Mucosa of stomach (tissue), 1 donor: ENCODE measurements around the gene LSM5.
"Not testable (repeated sequence)": the region's sequence is repeated elsewhere in the genome, so short reads cannot be mapped to it uniquely, and the experiment has no call there.

Experiments
- H3K27me3 ChIP-seq: one replicate; pipeline ENCODE4 v1.7.0; 2013; ENCODE audit warnings: mild to moderate bottlenecking, low read length; ENCODE audit not compliant: control insufficient read depth, insufficient read depth
- H3K36me3 ChIP-seq: one replicate; pipeline ENCODE4 v1.7.0; 2013; ENCODE audit warnings: low read length; ENCODE audit not compliant: control insufficient read depth, insufficient read depth
- H3K4me1 ChIP-seq: one replicate; pipeline ENCODE4 v1.7.0; 2013; ENCODE audit warnings: mild to moderate bottlenecking, low read length; ENCODE audit not compliant: control insufficient read depth, insufficient read depth
- H3K4me3 ChIP-seq: one replicate; pipeline ENCODE4 v1.7.0; 2013; ENCODE audit warnings: low read length
- H3K9ac ChIP-seq: one replicate; pipeline ENCODE4 v1.7.0; 2013; ENCODE audit warnings: mild to moderate bottlenecking, low read length, moderate library complexity
- H3K9me3 ChIP-seq: one replicate; pipeline ENCODE4 v1.7.0; 2013; ENCODE audit warnings: mild to moderate bottlenecking, low read length, moderate library complexity; ENCODE audit not compliant: control insufficient read depth
- donor health status: Pancreatic carcinoma.

LSM5 gene

DNA sequence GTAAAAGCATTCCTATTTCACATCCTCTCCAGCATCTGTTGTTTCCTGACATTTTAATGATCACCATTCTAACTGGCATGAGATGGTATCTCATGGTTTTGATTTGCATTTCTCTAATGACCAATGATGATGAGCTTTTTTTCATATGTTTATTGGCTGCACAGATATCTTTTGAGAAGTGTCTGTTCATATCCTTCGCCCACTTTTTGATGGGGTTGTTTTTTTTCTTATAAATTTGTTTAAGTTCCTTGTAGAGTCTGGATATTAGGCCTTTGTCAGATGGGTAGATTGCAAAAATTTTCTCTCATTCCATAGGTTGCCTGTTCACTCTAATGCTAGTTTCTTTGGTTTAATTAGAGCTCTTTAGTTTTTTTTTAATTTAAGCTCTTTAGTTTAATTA, 10.0 kb upstream of the LSM5 start:
- H3K4me1 ChIP-seq, H3K4me3 ChIP-seq, H3K9ac ChIP-seq: not testable (repeated sequence)

DNA sequence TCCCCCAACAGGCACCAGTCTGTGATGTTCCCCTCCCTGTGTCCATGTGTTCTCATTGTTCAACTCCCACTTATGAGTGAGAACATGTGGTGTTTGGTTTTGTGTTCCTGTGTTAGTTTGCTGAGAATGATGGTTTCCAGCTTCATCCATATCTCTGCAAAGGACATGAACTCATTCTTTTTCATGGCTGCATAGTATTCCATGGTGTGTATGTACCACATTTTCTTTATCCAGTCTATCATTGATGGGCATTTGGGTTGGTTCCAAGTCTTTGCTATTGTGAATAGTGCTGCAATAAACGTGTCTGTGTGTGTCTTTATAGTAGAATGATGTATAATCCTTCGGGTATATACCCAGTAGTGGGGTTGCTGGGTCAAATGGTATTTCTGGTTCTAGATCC, 9.6 kb upstream of the LSM5 start:
- H3K27me3 ChIP-seq, H3K4me3 ChIP-seq, H3K36me3 ChIP-seq, H3K4me1 ChIP-seq, H3K9me3 ChIP-seq, H3K9ac ChIP-seq: not testable (repeated sequence)

More for the DNA sequence above, 10.0 kb upstream of the LSM5 start:
- H3K27me3 ChIP-seq, H3K9me3 ChIP-seq, H3K36me3 ChIP-seq: not testable (repeated sequence)

DNA sequence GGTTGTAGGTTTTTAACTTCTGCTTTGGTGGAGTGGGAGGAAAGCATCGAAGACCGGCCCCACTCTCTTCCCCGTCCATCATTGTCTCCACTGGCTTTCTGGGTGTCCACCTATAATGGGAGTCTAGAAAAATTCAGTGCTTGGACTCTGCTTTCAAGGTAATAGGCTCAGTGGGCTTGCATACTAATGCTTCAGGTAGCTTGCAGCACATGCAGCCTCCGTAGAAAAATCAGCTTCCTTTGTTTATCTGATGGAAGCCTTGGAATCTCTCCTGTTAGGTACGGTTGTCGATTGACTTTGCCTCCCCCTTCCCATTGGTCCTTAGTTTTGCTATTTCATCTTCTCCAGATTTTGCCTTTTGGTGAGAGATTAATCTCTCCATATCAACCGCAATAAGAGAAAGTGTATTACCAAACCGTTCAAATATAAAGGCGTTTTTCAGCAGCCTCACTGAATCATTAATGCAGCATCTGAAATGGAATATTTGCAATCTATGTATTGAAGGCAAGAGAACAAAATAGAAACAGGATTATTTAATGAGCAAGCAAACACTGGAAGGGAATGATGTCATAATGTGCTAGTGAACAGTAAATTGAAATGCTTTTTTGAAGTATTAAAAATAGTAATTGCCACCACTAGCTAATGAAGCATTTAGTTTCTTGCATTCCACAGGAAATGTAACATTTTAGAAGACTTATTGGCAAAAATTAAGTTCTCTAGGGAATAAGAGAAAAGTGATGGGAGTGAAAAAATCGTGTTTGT, 6.1 kb upstream of the LSM5 start:
- peak overlapping the region; percentile 98 for H3K9ac ChIP-seq
- H3K27me3 ChIP-seq: no peaks in the 10 kb centered on the region
- H3K9me3 ChIP-seq: no peaks in the 10 kb centered on the region
- H3K4me1 ChIP-seq: peaks cover 6% of the 10 kb centered on the region
- no peaks in the 10 kb centered on the region for H3K36me3 ChIP-seq
- H3K4me3 ChIP-seq: peak overlapping the region; percentile 90

DNA sequence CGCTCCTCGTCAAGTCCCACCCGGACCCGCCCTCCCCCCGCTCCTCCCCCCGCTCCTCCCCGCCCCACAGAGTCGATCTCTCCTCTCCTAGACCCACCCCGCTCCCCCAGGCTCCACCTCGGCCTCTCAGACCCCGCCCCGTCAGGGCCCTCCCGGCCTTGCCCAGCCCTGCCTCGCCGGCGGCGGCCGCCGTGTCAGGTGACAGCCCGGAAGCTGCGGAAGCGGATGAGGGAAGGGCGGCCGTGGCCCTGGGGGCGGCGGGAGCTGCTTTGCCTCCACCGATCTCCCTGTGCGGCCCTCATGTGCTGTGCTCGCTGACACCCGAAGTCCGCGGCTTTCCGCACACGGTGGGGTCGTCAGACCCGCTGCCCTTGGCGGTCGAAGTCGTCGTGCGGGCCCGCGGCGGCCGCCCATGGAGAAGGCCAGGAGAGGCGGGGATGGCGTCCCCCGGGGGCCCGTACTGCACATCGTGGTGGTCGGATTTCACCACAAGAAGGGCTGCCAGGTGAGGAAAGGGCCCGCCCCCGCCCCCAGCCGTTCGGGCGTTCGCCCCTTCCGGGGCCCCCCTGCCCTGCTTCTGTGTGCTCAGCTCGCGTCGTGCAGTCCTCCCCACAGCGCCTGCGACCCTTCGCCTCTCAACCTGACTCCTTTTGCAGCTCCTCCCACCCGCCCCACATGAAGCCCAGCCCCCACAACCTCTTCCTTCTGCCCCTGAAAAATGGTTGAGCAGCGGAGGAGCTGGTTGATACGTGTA, 5.3 kb upstream of the LSM5 start, which contains the start of gene AVL9:
Gene AVL9 (plus strand): TSS at position 192 of the 754 bp plus-strand sequence. CDS start 221 bp downstream, at position 413.
- H3K36me3 ChIP-seq: no peaks in the 10 kb centered on the region
- peak within 1 kb of the TSS; percentile 98 for H3K9ac ChIP-seq
- H3K4me1 ChIP-seq: peaks cover 6% of the 10 kb centered on the region
- no peaks in the 10 kb centered on the region for H3K27me3 ChIP-seq
- H3K4me3 ChIP-seq: peak within 1 kb of the TSS; percentile 90
- no peaks in the 10 kb centered on the region for H3K9me3 ChIP-seq

DNA sequence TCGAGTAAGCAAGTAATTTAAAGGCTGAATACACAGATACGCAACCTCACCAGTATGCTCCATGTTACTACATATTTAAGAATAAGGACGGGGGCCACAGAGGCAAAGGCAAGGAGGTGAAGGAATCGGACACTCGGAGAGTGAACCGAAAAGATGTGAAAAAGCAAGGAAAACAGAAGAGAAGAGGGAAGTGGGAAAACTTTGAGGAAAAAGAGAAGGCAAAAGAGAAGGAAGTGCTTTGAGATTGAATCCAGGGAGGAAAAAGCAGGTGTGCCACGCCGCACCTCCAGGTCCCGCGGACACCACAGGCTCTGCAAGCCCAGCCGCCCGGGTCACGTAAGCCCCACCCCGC, 4.7 kb upstream of the LSM5 start:
- Histone ChIP-seq H3K4me1 (peaks cover 6% of the 10 kb centered on the region), H3K36me3 (no peaks in the 10 kb centered on the region), H3K27me3 (no peaks in the 10 kb centered on the region), H3K4me3 (peak overlapping the region; percentile 82), H3K9ac (peak overlapping the region; percentile 95), H3K9me3 (no peaks in the 10 kb centered on the region)

DNA sequence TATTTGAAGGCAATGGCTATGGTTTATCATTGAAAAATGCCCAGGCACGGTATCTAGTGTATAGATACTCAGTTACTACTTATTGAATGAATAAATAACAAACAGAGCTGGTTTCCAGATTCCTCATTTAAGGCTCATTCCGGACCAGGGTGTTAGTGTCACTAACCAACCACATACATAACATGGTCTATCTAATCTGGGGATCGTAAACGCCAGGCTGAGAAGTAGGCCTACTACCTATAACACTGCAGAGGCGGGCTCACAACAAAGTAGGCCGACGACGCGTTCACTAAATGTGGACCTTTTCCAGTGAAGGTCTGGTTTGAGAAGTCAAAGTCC, 423 bp downstream of the LSM5 start:
- Histone ChIP-seq H3K9ac (peak overlapping the region; percentile 78), H3K27me3 (no peaks in the 10 kb centered on the region), H3K4me1 (no peaks in the 10 kb centered on the region), H3K4me3 (peak overlapping the region; percentile 97), H3K9me3 (no peaks in the 10 kb centered on the region), H3K36me3 (no peaks in the 10 kb centered on the region)

DNA sequence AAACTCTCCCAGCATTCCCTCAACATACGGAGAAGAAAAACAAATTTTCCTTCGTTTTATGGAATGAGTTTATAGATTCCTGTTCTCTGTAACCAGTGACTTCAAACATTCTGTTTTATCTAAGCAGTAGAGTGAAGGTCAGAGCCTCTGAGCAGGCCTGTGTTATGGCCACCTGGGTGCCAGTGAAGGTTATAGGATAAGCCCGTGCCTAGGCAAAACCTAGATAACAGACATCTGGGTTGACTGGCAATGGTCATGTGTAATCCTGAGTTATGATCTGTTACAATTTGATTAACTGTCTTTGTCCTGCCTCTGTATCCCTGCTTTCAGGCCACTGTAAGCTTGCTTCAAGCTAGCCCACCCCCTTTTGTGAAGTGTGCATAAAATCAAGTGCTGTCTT, 8.3 kb downstream of the LSM5 start:
- Histone ChIP-seq H3K9ac (no peak overlapping the region), H3K27me3 (no peaks in the 10 kb centered on the region), H3K4me3 (no peak overlapping the region), H3K36me3 (no peaks in the 10 kb centered on the region), H3K9me3 (no peaks in the 10 kb centered on the region), H3K4me1 (no peaks in the 10 kb centered on the region)

DNA sequence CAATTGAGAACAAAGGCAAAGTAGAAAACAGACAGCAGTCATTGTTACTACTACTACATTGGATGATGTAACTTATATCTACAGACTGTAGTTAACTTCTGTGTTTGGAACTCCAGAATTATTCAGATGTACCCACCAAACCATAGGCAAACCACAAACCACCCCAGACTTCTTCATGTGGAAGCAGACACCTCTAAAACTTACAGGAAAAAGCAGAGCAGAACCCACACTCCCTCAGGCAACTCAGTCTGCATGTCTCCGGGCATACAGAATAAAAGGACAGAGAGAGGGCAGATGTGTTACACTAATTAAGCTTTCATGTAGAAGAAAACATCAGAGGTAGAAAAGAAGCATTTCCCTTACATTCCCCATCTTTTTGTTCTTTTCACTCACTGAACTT, 9.0 kb downstream of the LSM5 start:
- Histone ChIP-seq H3K4me1 (no peaks in the 10 kb centered on the region), H3K9ac (no peak overlapping the region), H3K36me3 (no peaks in the 10 kb centered on the region), H3K27me3 (no peaks in the 10 kb centered on the region), H3K4me3 (no peak overlapping the region), H3K9me3 (no peaks in the 10 kb centered on the region)

DNA sequence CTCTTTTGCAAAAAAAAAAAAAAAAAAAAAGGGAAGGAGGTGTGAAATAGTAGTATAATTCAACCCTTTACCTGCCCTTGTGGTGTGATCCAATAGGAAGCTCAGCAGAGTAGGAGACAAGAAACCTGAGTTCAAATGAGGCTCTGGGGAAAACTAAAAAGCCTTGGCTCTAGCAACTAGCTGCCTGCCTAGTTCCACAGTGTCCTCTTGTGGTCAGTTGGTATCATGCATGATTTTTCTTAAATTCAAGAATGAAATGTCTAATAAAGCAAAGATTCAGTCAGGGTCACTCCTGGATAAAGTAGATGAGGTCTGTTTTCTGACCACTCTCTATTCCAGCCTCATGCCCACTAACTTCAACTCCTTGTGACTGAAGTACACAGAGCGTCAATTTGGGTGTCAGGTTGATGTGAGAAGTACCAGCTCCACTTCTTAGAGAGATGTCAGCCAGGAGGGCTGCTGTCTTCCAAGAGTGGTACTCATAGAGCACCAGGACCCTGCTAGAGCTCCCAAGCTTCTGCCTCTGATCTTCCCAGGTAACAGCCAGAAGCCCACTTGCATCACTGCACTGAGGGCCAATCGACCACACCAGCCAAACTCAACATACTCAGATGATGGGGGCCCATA, 10.5 kb downstream of the LSM5 start:
- no peaks in the 10 kb centered on the region for H3K4me1 ChIP-seq
- no peak overlapping the region for H3K9ac ChIP-seq
- H3K9me3 ChIP-seq: no peaks in the 10 kb centered on the region
- H3K4me3 ChIP-seq: no peak overlapping the region
- no peaks in the 10 kb centered on the region for H3K36me3 ChIP-seq
- no peaks in the 10 kb centered on the region for H3K27me3 ChIP-seq

DNA sequence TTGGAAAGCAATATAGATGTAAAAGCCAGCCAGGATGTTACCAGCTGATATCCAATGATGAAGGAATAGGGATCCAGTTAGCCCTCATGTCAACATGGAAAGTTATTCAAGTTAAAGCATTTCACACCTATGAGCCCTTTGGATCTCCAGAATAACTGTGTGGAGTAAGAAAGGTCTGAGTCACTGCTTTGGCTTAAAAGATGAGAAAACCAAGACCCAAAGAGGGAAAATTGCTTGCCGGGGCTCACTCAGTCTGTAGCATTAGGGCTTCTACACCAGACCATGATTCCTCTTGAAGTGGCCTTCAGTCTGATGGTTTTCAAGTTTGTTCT, 12.6 kb downstream of the LSM5 start:
- no peaks in the 10 kb centered on the region for H3K9me3 ChIP-seq
- H3K4me3 ChIP-seq: no peak overlapping the region
- no peaks in the 10 kb centered on the region for H3K4me1 ChIP-seq
- no peaks in the 10 kb centered on the region for H3K36me3 ChIP-seq
- no peak overlapping the region for H3K9ac ChIP-seq
- H3K27me3 ChIP-seq: no peaks in the 10 kb centered on the region

DNA sequence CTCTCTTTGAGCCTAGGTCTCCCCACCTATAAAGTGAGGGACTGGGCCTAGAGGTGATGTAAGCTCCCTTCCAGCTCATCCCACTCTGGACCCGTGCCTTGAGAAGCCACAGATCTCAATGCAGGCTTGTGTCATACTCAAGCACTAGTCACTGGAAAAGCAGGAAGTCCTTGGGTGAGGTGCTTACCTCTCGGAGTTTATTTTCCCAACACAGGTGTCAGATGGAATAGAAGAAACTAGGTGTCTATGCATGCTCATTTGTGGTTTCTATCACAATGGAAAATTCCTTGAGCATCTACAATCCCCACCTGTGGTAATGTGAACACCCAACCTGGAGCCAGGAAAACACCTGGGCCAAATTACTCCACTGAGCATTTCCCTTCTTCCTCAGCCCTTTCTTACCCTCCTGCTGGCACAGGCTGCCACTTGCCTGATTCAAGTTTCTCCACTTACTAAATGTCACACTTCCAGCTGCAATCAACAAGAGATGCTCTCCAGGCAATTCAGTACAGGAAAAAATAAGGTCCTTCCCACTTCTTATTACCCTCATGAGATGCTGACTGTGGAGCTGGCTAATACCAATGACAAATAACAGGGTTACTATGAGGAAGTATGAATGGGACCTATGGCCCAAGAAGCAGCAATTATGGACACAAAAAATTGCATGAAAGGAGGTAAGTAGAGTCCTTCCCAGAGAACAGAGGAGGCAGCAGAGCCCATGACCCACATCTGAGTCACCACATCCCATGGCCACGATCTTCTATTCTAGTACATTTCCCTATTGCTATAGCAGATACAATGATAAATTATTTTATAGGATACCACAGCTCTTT, 13.1 kb downstream of the LSM5 start:
- Histone ChIP-seq H3K4me3 (no peak overlapping the region), H3K4me1 (no peaks in the 10 kb centered on the region), H3K27me3 (no peaks in the 10 kb centered on the region), H3K36me3 (no peaks in the 10 kb centered on the region), H3K9ac (no peak overlapping the region), H3K9me3 (no peaks in the 10 kb centered on the region)

DNA sequence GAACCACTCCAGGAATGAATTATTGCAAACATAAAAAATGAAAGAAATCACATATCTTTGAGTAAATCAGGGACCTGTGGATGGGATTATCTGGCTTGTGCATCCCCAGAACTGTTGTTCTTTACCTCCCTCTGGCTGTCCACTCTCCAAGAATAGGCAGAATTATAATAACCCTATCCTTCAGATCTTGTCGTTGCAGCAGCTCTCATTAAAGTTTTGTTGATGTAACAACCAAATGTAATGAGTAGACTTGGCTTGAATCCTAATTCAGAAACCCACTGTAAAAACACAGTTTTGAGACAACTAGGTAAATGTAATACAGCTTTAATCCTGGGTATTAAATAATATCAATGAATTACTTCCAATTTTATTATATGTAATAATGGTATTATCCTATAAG, 16.2 kb downstream of the LSM5 start:
- Histone ChIP-seq H3K9ac (no peak overlapping the region), H3K36me3 (no peaks in the 10 kb centered on the region)

More for the DNA sequence above, 16.2 kb downstream of the LSM5 start:
- no peaks in the 10 kb centered on the region for H3K4me1 ChIP-seq
- no peaks in the 10 kb centered on the region for H3K9me3 ChIP-seq
- no peak overlapping the region for H3K4me3 ChIP-seq
- H3K27me3 ChIP-seq: no peaks in the 10 kb centered on the region
